A673 (cell line): ENCODE results near the gene PRKCQ.

ENCODE experiments used
- CTCF ChIP-seq: fragments of 300-800, 200-600 bp; sonication (generic); conservative IDR thresholded peaks from 2 replicates; pipeline ENCODE4 v1.5.1; 2017; ENCODE audit warnings: low read depth, mild to moderate bottlenecking, antibody characterized with exemption, low read length, moderate library complexity, mixed read lengths
- EZH2 ChIP-seq: fragments of 200-600 bp; sonication (generic); IDR thresholded peaks from 2 replicates; pipeline ENCODE4 v1.6.1; 2017; ENCODE audit warnings: borderline replicate concordance, low read depth, mild to moderate bottlenecking, mixed read lengths, antibody characterized with exemption, low read length; ENCODE audit not compliant: poor library complexity, severe bottlenecking

- TF ChIP-seq CTCF (no peak), EZH2 (no peak)
Observed at GRCh38 chr10:6603142-6604125, 23.4 kb upstream of the PRKCQ start.
